LNCaP clone FGC (cell line): Measurements from ENCODE around the gene PRKCE.

Experiments used
- DNase-seq: peaks from one replicate; pipeline ENCODE4 v3.0.0-alpha.2; 2011; ENCODE audit warnings: low read depth
- H3K4me3 ChIP-seq: 2 replicates; pipeline ENCODE4 v1.5.1; 2011; ENCODE audit warnings: mild to moderate bottlenecking, low read depth, low read length, control low read depth
- TF ChIP-seq, protein P1 (sequence below): IDR thresholded peaks from 2 replicates; pipeline ENCODE4 v1.5.1; 2012; ENCODE audit warnings: mild to moderate bottlenecking; ENCODE audit not compliant: control insufficient read depth, insufficient read depth; ENCODE audit errors: extremely low read depth

The PRKCE gene

GRCh38 chr2:46163804-46164528 lies 512.5 kb downstream of the PRKCE start:
- no peak for DNase-seq
- H3K4me3 ChIP-seq, result no peak overlapping the region
- TF ChIP-seq, protein P1, sequence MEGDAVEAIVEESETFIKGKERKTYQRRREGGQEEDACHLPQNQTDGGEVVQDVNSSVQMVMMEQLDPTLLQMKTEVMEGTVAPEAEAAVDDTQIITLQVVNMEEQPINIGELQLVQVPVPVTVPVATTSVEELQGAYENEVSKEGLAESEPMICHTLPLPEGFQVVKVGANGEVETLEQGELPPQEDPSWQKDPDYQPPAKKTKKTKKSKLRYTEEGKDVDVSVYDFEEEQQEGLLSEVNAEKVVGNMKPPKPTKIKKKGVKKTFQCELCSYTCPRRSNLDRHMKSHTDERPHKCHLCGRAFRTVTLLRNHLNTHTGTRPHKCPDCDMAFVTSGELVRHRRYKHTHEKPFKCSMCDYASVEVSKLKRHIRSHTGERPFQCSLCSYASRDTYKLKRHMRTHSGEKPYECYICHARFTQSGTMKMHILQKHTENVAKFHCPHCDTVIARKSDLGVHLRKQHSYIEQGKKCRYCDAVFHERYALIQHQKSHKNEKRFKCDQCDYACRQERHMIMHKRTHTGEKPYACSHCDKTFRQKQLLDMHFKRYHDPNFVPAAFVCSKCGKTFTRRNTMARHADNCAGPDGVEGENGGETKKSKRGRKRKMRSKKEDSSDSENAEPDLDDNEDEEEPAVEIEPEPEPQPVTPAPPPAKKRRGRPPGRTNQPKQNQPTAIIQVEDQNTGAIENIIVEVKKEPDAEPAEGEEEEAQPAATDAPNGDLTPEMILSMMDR, result no peak

DNA sequence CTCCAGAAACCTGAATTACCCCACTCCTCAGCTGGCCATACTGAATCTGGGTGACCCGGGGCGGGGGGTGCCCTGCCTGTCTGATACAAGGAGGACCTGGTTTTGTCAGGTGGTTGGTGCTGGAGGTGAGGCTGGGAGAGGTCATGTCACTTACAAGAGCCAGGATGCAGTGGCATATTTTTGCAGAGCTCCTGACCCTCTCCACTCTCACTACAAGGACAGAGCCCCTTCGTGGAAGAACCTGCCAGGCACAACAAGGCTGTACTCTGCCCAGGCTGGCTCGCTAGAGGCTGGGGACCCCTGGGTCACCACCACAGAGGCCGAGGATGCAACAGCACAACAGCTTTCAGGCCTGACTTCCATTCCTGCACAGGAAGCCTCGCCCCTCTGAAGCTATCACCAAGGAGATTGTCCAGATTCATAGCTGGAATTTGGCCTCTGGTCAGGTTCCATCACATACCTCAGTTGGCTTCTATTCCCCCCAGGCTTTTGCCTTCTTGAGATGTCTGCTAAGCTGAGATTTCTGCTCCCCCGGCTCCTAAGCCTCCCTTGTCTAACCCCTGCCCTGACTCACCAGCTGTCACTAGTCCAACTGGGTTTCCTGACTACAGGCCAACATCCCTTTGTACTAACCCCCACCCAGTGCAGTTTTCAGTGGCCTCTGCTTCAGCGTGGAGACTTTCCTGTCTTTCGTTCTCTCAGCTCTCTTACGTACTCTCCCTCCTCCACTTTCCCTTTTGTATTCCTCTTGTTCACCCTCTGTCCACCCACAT lies 513.2 kb downstream of the PRKCE start:
- no peak for DNase-seq
- no peak overlapping the region for H3K4me3 ChIP-seq
- TF ChIP-seq, protein P1, result no peak

DNA sequence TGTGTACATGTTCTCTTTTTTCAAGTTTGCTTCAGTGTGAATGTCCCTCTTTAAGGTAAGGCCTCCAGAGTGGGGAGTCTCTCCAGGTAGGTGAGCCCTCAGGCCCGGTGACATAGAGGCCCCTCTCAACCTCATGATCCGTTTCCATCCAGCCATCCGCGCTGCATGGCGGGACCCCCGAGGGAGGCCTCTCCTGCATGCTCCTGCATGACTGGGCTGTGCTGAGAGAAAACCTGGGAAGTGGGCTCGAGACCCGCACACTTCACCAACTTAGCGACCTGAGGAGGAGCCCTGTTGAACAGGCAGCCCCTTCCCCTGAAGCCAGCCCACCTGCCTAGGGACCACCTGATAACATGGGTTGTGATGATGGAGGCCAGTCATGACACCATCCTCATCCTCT lies 514.4 kb downstream of the PRKCE start:
- H3K4me3 ChIP-seq, result no peak overlapping the region
- DNase-seq, result no peak

GRCh38 chr2:46167406-46167805 lies 515.9 kb downstream of the PRKCE start:
- TF ChIP-seq, protein P1, result no peak
- no peak overlapping the region for H3K4me3 ChIP-seq
- no peak for DNase-seq

More for the DNA sequence above, 514.4 kb downstream of the PRKCE start:
- TF ChIP-seq, protein P1, result no peak

DNA sequence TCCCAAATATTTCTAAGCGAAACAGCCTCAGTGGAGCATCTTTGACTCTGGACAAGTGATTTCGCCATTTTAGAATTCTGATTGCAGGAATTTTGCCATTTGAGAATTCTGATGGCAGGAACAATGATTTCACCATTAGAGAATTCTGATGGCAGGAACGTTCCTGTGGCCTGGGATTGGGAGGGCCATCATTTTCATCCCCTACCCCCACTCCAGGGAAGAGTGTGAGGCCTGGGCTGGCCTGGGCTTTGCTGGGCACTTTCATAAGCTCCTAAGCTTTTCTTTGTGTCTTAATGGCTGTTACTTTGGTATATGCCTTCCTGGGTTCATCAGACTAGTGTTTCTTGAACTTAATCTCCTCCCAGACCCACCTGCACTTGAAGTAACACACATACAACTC lies 516.4 kb downstream of the PRKCE start:
- no peak for DNase-seq
- TF ChIP-seq, protein P1, result no peak
- H3K4me3 ChIP-seq, result no peak overlapping the region

DNA sequence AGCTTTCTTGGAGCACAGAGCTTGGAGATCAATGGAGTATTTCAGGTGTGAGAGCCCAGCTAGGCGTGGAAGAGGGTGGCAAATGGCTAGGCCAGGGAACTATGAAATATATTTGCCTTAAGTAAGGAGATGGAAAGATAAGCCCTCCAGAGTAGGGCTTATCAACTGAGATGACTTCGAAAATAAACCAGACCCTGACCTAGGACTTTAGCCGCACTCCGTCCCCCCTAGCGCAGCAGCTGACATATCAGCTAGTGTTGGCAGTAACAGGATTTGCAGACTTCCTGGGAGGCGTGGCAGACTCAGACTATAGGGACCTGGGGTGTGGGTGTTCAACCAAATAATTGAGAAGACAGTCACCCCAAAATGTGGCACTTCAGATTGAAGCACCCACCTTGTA lies 518.0 kb downstream of the PRKCE start:
- no peak overlapping the region for H3K4me3 ChIP-seq
- DNase-seq, result no peak
- TF ChIP-seq, protein P1, result no peak

DNA sequence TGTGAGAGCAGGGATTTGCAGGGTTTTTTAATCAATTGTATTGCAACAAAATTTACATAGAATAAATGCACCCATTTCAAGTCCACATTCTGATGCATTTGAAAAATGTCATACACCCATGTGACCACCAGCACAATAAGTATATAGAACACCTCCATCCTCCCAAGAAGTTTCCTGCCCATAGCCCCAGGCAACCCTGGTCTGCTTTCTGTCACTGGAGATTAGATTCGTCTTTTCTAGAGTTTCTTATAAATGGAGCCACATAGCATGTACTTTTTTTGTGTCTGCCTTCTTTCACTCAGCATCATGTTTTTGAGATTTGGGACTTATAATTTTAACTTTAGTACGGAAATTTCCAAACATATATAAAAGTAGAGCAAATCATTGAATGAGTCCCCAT lies 518.6 kb downstream of the PRKCE start:
- TF ChIP-seq, protein P1, result no peak
- no peak for DNase-seq
- H3K4me3 ChIP-seq, result no peak overlapping the region
